Skin of body (tissue), 2 donors: ENCODE data around the gene MOV10L1. TPM values are rescaled to one million over a fixed set of nuclear protein-coding genes. Genes with fewer than 3 reads are reported as not detected.

Experiments
- DNase-seq: peaks from one replicate; lab custom pipeline; 2025; lab: John Stamatoyannopoulos, UW
- total RNA-seq: library from RNA; depleted of rRNA; stranded (reverse); fragments of >200 nt; gene quantifications from one replicate; pipeline ENCODE4 v1.2.3, GENCODE V29; 2014

The MOV10L1 gene
- total RNA-seq, 1 donor from 2014 or later, result 3.0 TPM

GRCh38 chr22:50188356-50188755 is 98.5 kb downstream of the MOV10L1 start:
- DNase-seq, result no peak

GRCh38 chr22:50189184-50189848 is 99.5 kb downstream of the MOV10L1 start:
- DNase-seq, result no peak

GRCh38 chr22:50189849-50190181 is 100.0 kb downstream of the MOV10L1 start:
- no peak for DNase-seq

GRCh38 chr22:50190182-50190940 is 100.6 kb downstream of the MOV10L1 start:
- no peak for DNase-seq

GRCh38 chr22:50190941-50191741 is 101.3 kb downstream of the MOV10L1 start:
- no peak for DNase-seq

GRCh38 chr22:50192436-50193204 is 102.8 kb downstream of the MOV10L1 start:
- no peak for DNase-seq

GRCh38 chr22:50193621-50194020 is 103.8 kb downstream of the MOV10L1 start:
- no peak for DNase-seq

GRCh38 chr22:50194037-50194805 is 104.4 kb downstream of the MOV10L1 start:
- no peak for DNase-seq

GRCh38 chr22:50196256-50196655 is 106.5 kb downstream of the MOV10L1 start:
- no peak for DNase-seq

GRCh38 chr22:50197000-50197800 is 107.4 kb downstream of the MOV10L1 start:
- no peak for DNase-seq

GRCh38 chr22:50197856-50198623 is 108.2 kb downstream of the MOV10L1 start:
- DNase-seq, result no peak

- no peak for DNase-seq
Observed at GRCh38 chr22:50198624-50199017, 108.8 kb downstream of the MOV10L1 start.

- DNase-seq, result no peak
Observed at GRCh38 chr22:50199251-50199721, 109.5 kb downstream of the MOV10L1 start.

GRCh38 chr22:50199829-50200460 is 110.1 kb downstream of the MOV10L1 start:
- no peak for DNase-seq

- DNase-seq, result peak; percentile 55
Observed at GRCh38 chr22:50200461-50201190, 110.8 kb downstream of the MOV10L1 start, which contains the start of gene SELENOO. SELENOO (plus strand) TSS chr22:50201011; CDS start chr22:50201037, 26 bp downstream.

GRCh38 chr22:50201191-50202129 is 111.7 kb downstream of the MOV10L1 start:
- DNase-seq, result no peak
